ENCODE measurements around the gene ADAM15.

ADAM15 gene

DNA sequence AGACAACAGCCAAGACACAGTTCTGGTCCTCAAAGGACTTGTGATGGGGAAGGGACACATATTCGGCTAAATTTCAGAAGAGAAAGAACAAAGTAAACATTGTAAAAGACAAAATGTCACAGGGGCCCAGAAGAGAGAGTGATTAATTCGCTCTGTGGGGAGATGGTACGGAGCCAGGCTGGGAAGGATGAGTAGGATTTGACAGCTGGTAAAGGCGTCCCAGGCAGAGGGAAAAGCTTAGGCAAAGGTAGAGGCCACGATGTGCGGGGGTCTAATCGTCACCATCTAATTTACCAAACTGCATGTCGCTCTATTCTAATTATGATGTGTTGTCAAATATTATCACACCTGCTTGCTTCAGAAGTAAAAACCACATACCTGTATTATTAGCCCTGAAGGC lies 59.3 kb downstream of the ADAM15 start:
- TF ChIP-seq, protein P1, sequence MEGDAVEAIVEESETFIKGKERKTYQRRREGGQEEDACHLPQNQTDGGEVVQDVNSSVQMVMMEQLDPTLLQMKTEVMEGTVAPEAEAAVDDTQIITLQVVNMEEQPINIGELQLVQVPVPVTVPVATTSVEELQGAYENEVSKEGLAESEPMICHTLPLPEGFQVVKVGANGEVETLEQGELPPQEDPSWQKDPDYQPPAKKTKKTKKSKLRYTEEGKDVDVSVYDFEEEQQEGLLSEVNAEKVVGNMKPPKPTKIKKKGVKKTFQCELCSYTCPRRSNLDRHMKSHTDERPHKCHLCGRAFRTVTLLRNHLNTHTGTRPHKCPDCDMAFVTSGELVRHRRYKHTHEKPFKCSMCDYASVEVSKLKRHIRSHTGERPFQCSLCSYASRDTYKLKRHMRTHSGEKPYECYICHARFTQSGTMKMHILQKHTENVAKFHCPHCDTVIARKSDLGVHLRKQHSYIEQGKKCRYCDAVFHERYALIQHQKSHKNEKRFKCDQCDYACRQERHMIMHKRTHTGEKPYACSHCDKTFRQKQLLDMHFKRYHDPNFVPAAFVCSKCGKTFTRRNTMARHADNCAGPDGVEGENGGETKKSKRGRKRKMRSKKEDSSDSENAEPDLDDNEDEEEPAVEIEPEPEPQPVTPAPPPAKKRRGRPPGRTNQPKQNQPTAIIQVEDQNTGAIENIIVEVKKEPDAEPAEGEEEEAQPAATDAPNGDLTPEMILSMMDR (IDR thresholded peaks at IDR 0.05; ENCODE audit: borderline replicate concordance, control extremely low read depth, extremely low read depth, insufficient read depth, missing control alignments) = no peak
- no peak for DNase-seq (ENCODE audit: low spot score)
- in situ Hi-C loops (cut with MboI; ENCODE audit: low sequenced_read_pairs, unreplicated experiment) = no loop called here

DNA sequence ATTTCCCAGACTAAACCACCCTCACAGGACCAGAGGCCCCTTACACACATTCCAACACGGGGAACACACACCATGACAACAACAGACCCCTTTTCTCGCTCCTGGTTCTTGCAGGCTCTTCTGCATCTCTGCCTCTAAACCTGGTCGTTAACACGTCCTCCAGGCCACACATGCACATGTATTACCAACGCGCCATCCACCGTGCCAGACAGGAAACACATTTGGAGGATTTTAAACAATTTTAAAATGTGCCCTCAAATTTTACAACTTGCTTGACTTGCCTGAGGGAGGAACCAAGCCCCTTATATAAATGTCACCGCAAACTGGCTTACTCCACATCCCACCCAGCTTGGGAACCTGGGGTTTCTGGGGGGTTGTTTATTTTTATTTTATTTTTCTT lies 59.7 kb downstream of the ADAM15 start:
- TF ChIP-seq, protein P1 (IDR thresholded peaks at IDR 0.05; ENCODE audit: borderline replicate concordance, control extremely low read depth, extremely low read depth, insufficient read depth, missing control alignments) = no peak
- no peak for DNase-seq (ENCODE audit: low spot score)
- in situ Hi-C loops (cut with MboI; ENCODE audit: low sequenced_read_pairs, unreplicated experiment) = no loop called here

All from GM13976 (cell line).